Lung (tissue), 12 donors: ENCODE results near the gene DYNLRB1. TPM values are rescaled to one million over a fixed set of nuclear protein-coding genes. Genes with fewer than 3 reads are reported as not detected.
A peak's percentile ranks its signal among the peaks of the same experiment; 100 is the strongest.

Source experiments
- ATAC-seq: fragments of 200-7000 bp; cut with Tn5 transposase; one replicate; pipeline ENCODE4 v1.9.1; 2020; ENCODE audit warnings: moderate number of reproducible peaks; ENCODE audit not compliant: insufficient read depth, low FRiP score
- DNase-seq, 3 donors: peaks; one replicate each; pipeline ENCODE4 v3.0.0-alpha.2; 2013 to 2017
- H3K27ac ChIP-seq, 2 donors: one replicate each; pipeline ENCODE4 v1.5.1; 2013; ENCODE audit warnings: mild to moderate bottlenecking in 2 of 2, moderate library complexity in 2 of 2, control low read depth in 1 of 2, inconsistent platforms in 1 of 2, low read depth in 1 of 2, low read length in 1 of 2
- H3K27me3 ChIP-seq, 3 donors: one replicate each; pipeline ENCODE4 v1.5.1; 2013; ENCODE audit warnings: low read length in 2 of 3; ENCODE audit not compliant: control insufficient read depth in 3 of 3, insufficient read depth in 3 of 3
- H3K36me3 ChIP-seq, 4 donors: one replicate each; pipeline ENCODE4 v1.5.1; 2013; ENCODE audit warnings: low read length in 4 of 4, mild to moderate bottlenecking in 1 of 4, moderate library complexity in 1 of 4; ENCODE audit not compliant: control insufficient read depth in 4 of 4, insufficient read depth in 4 of 4
- H3K4me1 ChIP-seq, 5 donors: one replicate each; pipeline ENCODE4 v1.5.1; 2013; ENCODE audit warnings: low read length in 5 of 5, mild to moderate bottlenecking in 2 of 5, moderate library complexity in 1 of 5; ENCODE audit not compliant: control insufficient read depth in 5 of 5, insufficient read depth in 5 of 5
- H3K4me3 ChIP-seq: one replicate; pipeline ENCODE4 v1.5.1; 2013; ENCODE audit warnings: mild to moderate bottlenecking, control low read depth, moderate library complexity
- H3K9ac ChIP-seq, 2 donors: one replicate each; pipeline ENCODE4 v1.5.1; 2013; ENCODE audit warnings: low read length in 2 of 2, control low read depth in 1 of 2; ENCODE audit not compliant: insufficient read depth in 1 of 2
- H3K9me3 ChIP-seq, 4 donors: one replicate each; pipeline ENCODE4 v1.5.1; 2013; ENCODE audit warnings: low read length in 3 of 4, mild to moderate bottlenecking in 1 of 4, moderate library complexity in 1 of 4; ENCODE audit not compliant: control insufficient read depth in 4 of 4, insufficient read depth in 3 of 4
- CTCF ChIP-seq: IDR thresholded peaks from 2 replicates; pipeline ENCODE4 v1.5.1; 2012; ENCODE audit warnings: mild to moderate bottlenecking; ENCODE audit errors: control extremely low read depth, extremely low read depth
- WGBS, 2 donors: extraction: QIAGEN DNeasy Blood & Tissue Kit; methylation state at CpG; one replicate each; pipeline ENCODE4 v1.1.7; 2013; 5-methylcytosine and 5-hydroxymethylcytosine counted together
- polyA plus RNA-seq, 2 donors: library from polyadenylated mRNA; stranded (reverse); fragments of 200-250 nt; gene quantifications; one replicate each; pipeline ENCODE4 v1.2.1, GENCODE V29; 2013
- total RNA-seq, 2 donors: library from RNA; depleted of rRNA in 1 of 2; stranded (reverse); fragments of >200 nt in 1 of 2; gene quantifications; one replicate each; pipeline ENCODE4 v1.2.1, GENCODE V29; 2014 to 2021
- donor health status: control.
- donor health status: control.
- donor health status: Bipolar disorder and iron deficiency.
- donor health status: healthy.
- donor health status: DM: yes; HTN: yes; CAD: no.

The DYNLRB1 gene
- total and polyA plus RNA-seq, 4 donors = 77.3 to 433 (median 156) TPM

GRCh38 chr20:34536798-34537394, 20.7 kb downstream of the DYNLRB1 start:
- ATAC-seq (no peak), DNase-seq (peak in 1 of 3 donors; percentile 19)
- Histone ChIP-seq H3K27me3 (no peaks in the 10 kb centered on the region), H3K4me1 (no peaks in the 10 kb centered on the region), H3K4me3 (no peak overlapping the region), H3K36me3 (peaks cover 7 to 58% (median 37%) of the 10 kb centered on the region in 4 donors), H3K9ac (no peak overlapping the region), H3K9me3 (peaks cover 0 to 2% (median 0%) of the 10 kb centered on the region in 4 donors), H3K27ac (no peak overlapping the region)
- no peak for TF ChIP-seq CTCF
- 78 to 84% methylated on average over 8 to 10 of the region's 10 CpGs for WGBS, 2 donors

GRCh38 chr20:34537651-34538050, 21.4 kb downstream of the DYNLRB1 start:
- H3K4me1 ChIP-seq = no peaks in the 10 kb centered on the region
- no peak overlapping the region for H3K4me3 ChIP-seq
- ATAC-seq = no peak
- DNase-seq = no peak
- peaks cover 0 to 2% (median 0%) of the 10 kb centered on the region in 4 donors for H3K9me3 ChIP-seq
- no peaks in the 10 kb centered on the region for H3K27me3 ChIP-seq
- H3K27ac ChIP-seq = no peak overlapping the region
- no peak overlapping the region for H3K9ac ChIP-seq
- peaks cover 7 to 62% (median 36%) of the 10 kb centered on the region in 4 donors for H3K36me3 ChIP-seq
- WGBS, 2 donors = 92 to 94% methylated on average over 8 of the region's 8 CpGs
- no peak for TF ChIP-seq CTCF

- DNase-seq (peak in 1 of 3 donors; percentile 22), ATAC-seq (no peak)
- Histone ChIP-seq H3K4me1 (peaks cover 0 to 4% (median 0%) of the 10 kb centered on the region in 5 donors), H3K9me3 (peaks cover 0 to 2% (median 0%) of the 10 kb centered on the region in 4 donors), H3K27ac (no peak overlapping the region), H3K9ac (no peak overlapping the region), H3K4me3 (no peak overlapping the region), H3K27me3 (no peaks in the 10 kb centered on the region), H3K36me3 (peaks cover 7 to 59% (median 32%) of the 10 kb centered on the region in 4 donors)
- peak; percentile 52 for TF ChIP-seq CTCF
- WGBS, 2 donors = 39 to 43% methylated on average over 5 of the region's 5 CpGs
These were observed 22.5 kb downstream of the DYNLRB1 start for GRCh38 chr20:34538671-34539123.
